Prostate gland (tissue), 2 donors: ENCODE results near the gene AKT1.

Source experiments
- POLR2A ChIP-seq: fragments of 450-650 bp; IDR thresholded peaks from one replicate; pipeline ENCODE4 v1.6.1; 2016; ENCODE audit warnings: antibody characterized with exemption, mild to moderate bottlenecking
- TF ChIP-seq, protein P1 (sequence below), 4 experiments: fragments of 200-600 bp in 2 of 4; fragments of 450-650 bp in 2 of 4; sonication (generic) in 2 of 4; IDR thresholded peaks; 1 replicate in 3 of 4; 2 replicates in 1 of 4; pipeline ENCODE4 v1.5.1; 2016 to 2019; ENCODE audit warnings: antibody characterized with exemption in 4 of 4, mild to moderate bottlenecking in 2 of 4, moderate library complexity in 2 of 4

DNA sequence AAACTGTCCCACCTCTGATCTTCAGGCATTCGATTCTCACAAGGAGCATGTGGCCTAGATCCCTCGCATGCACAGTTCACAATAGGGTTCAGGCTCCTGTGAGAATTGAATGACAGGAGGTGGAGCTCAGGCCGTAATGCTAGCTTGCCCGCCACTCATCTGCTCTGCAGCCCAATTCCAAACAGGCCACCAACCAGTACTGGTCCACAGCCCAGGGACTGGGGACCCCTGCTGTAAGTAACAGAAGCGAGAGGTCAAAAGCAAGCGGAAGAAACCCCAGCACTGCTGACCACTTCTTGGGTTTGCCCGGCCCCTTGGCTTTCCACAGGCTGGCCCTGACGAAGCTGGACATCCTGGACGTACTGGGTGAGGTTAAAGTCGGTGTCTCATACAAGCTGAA lies 51.1 kb downstream of the AKT1 start:
- TF ChIP-seq, protein P1, sequence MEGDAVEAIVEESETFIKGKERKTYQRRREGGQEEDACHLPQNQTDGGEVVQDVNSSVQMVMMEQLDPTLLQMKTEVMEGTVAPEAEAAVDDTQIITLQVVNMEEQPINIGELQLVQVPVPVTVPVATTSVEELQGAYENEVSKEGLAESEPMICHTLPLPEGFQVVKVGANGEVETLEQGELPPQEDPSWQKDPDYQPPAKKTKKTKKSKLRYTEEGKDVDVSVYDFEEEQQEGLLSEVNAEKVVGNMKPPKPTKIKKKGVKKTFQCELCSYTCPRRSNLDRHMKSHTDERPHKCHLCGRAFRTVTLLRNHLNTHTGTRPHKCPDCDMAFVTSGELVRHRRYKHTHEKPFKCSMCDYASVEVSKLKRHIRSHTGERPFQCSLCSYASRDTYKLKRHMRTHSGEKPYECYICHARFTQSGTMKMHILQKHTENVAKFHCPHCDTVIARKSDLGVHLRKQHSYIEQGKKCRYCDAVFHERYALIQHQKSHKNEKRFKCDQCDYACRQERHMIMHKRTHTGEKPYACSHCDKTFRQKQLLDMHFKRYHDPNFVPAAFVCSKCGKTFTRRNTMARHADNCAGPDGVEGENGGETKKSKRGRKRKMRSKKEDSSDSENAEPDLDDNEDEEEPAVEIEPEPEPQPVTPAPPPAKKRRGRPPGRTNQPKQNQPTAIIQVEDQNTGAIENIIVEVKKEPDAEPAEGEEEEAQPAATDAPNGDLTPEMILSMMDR (IDR thresholded peaks at IDR 0.05): no peak
- TF ChIP-seq POLR2A: no peak
